ENCODE results near the gene EED.
A peak's percentile ranks its signal among the peaks of the same experiment; 100 is the strongest.

EED gene, protein sequence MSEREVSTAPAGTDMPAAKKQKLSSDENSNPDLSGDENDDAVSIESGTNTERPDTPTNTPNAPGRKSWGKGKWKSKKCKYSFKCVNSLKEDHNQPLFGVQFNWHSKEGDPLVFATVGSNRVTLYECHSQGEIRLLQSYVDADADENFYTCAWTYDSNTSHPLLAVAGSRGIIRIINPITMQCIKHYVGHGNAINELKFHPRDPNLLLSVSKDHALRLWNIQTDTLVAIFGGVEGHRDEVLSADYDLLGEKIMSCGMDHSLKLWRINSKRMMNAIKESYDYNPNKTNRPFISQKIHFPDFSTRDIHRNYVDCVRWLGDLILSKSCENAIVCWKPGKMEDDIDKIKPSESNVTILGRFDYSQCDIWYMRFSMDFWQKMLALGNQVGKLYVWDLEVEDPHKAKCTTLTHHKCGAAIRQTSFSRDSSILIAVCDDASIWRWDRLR

DNA sequence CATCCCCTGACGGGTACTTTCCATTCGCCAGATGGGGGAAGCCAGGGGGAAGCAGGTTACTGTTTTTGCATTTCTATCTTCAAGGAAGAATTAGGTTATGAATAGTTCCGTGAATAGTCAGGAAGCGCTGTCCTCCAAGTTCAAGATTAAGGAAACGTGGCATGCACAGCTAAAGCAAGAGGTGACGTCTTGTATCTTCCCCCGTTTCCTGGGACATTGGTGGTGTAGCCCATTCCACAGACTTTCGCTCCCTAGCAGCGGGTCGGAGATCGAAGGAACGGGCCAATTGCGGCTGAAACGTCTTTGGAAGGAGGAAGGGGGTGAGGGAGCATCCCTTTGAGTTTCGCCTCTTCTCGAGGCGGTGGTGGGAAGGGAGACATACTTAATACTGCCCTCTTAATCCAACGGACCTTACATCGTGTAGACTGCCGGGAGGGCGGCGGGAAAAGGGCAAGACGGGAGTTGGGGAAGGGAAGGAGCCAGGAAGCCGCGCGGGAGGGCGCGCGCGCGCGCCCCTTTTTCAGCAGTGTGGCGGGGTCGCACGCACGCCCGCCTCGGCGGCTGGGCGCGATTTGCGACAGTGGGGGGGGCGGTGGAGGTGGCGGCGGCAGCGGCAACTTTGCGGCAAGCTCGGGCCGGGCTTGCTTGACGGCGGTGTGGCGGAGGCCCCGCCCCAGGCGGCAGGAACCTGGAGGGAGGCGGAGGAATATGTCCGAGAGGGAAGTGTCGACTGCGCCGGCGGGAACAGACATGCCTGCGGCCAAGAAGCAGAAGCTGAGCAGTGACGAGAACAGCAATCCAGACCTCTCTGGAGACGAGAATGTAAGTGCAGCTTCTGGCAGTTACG, at the start of gene EED:
EED (plus strand) TSS at position 232 of the 847 bp plus-strand sequence; CDS start at position 709, 477 bp downstream.
- DNase-seq (ENCODE audit: low spot score) (peak; percentile 82), FAIRE-seq (no peak)

DNA sequence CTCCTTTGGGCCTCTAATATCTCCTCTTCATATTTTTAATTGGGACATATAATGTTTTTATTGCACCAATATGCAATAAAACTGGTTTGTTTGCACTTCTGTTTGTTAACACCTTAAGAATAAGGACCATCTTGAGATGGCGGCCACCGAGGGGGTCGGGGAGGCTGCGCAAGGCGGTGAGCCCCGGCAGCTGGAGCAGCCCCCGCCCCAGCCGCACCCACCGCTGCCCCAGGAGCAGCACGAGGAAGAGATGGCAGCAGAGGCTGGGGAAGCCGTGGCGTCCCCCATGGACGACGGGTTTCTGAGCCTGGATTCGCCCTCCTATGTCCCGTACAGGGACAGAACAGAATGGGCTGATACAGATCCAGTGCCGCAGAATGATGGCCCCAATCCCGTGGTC, 49.6 kb upstream of the EED start:
- DNase-seq (ENCODE audit: low spot score): no peak
- no peak for FAIRE-seq

DNA sequence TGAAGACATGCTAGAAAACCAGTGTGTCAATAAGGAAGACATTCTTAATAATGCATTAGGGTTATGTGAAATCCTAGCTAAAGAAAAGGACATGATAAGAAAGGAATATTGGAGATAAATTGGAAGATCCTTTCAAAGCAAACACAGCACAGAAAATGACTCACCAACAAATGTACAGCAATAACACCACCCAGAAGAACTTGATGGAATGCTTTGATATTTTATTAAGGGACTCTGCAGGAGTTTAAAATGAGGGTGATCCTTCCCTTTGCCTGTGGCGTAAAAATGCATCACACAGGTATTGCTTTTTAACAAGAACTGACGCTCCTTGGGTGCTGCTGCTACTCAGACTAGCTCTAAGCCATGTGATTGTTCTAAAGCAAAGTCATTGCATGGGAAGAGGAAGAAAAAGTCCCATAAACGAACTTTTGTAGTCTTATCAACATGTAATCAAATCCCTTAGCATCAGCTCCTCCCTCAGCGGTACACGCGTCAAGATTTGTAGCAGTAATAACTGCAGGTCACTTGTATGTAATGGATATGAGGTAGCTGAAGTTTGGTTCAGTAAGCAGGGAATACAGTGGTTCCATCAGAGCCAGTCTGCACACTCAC, 48.4 kb upstream of the EED start:
- FAIRE-seq (no peak), DNase-seq (ENCODE audit: low spot score) (no peak)

DNA sequence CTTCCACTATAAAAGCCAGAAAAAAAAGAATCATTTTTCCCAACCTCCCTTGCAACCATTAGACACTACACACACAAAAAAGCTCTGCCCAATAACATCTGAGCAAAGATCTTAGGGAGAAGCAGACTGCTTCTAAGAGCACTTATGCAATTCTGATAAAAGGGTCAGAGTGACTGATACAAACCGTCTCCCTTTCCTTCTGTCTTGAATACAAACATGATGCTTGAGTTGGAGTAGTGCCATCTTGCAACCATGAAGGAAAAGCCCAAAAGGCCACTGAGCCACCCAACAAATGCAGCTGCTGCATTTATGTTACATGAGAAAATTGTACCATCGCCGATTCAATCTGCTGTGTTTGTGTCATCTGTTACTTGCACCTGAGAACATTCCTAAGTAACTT, 47.6 kb upstream of the EED start:
- no peak for DNase-seq (ENCODE audit: low spot score)
- FAIRE-seq: no peak

DNA sequence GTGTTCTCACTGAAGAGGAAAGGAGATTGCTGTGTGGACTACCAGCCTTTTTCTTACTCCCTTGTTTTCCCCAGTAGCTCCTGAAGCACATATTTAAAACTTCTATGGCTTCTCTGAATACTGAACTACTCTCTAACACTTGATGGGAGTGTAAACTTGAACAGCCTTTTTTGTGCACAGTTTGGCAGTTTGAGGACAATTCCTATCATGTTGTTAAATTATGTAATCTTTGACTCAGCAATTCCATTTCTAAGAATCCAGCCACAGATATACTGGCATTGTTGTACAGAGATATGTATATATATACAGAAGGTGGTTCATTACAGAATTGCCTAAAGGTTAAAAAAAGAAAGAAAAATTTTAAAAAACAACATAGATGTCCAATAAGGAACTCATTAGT, 47.1 kb upstream of the EED start:
- FAIRE-seq: no peak
- no peak for DNase-seq (ENCODE audit: low spot score)

DNA sequence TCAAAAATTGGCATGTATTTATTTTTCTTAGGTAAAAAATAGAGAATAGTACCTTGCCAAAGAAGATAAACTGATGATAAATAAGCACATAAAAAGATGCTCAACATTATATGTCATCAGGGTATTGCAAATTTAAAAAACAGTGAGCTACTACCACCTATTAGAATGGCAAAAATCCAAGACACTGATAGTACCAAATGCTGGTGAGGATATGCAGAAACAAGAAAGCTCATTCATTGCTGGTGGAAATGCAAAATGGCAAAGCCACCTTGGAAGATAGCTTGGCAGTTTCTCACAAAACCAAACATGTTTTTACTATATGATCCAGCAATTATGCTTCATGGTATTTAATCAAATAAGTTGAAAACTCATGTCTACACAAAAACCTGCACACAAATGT, 46.4 kb upstream of the EED start:
- FAIRE-seq (no peak), DNase-seq (ENCODE audit: low spot score) (no peak)

DNA sequence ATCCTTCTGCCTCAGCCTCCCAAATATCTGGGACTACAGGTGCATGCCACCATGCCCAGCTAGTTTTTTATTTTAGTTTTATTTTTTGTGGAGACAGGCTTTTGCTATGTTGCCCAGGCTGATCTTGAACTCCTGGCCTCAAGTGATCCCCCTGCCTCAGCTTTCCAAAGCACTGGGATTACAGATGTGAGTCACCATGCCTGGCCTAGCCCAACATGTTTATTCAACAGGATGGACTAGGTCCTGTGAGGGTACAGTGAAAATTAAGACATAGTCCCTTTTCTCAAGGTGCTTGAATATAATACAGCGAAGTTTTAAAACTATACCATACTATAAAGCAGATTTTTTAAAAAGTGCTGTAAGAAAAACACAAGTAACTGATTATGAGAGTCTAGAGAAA, 45.2 kb upstream of the EED start:
- FAIRE-seq (no peak), DNase-seq (ENCODE audit: low spot score) (no peak)

DNA sequence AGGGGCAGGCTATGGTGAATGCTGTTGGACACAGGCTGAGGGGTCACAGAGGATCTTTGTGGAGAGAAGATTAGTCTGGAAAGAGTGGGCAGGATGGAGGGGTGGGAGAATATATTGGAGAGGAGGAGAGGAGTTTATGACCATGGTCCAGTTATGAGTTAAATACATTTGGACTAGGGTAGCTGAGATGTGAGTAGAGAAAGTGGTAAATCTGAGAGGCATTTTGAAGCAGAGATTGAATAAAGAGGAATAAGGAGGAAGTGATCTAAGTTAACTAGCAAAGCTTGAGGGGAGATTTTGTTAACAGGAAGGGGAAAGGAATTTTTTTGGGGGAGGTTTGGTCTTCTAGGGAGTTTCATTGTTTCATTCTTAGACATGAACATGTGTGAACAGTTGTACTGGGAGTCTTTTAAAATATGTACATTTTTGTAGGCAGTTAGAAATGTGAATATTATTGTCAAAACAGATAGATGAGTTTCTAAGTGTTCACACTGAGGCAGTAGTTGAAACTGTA, 43.1 kb upstream of the EED start:
- no peak for FAIRE-seq

DNA sequence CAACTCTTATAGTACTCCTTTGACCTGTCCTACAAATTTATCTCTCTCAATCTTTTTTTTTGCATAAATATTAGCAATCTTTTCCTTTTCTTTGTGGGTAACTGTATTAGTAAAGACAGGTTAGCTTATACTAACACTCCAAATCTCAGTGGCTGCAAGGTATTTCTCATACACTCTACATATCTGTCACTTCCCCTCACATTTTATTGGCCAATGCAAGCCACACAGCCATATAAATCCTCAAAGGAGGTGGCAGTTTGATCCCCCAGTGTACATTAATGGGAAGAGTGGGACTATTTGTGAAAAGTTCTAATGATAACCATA, 42.6 kb upstream of the EED start:
- DNase-seq (ENCODE audit: low spot score) (no peak), FAIRE-seq (no peak)

More for the DNA sequence above, 43.1 kb upstream of the EED start:
- no peak for DNase-seq (ENCODE audit: low spot score)

DNA sequence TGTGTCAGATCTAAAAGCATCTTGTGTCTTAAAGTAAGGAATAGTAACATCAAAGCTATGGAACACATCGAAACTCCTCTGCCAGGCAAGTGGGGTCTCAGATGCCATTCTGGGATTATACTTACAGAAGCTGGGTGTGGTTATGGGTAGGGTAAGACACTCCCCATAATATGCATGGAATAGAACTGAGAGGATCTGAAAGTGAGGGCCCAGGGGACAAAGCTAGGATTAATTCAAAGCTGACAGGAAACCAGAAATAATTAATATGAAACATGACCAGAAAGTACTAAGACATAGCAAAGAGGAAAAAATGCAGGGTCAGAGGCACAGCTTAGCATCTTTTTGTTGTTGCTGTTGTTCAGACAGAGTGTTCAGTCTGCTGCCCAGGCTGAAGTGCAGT, 40.2 kb upstream of the EED start:
- FAIRE-seq (no peak), DNase-seq (ENCODE audit: low spot score) (no peak)

DNA sequence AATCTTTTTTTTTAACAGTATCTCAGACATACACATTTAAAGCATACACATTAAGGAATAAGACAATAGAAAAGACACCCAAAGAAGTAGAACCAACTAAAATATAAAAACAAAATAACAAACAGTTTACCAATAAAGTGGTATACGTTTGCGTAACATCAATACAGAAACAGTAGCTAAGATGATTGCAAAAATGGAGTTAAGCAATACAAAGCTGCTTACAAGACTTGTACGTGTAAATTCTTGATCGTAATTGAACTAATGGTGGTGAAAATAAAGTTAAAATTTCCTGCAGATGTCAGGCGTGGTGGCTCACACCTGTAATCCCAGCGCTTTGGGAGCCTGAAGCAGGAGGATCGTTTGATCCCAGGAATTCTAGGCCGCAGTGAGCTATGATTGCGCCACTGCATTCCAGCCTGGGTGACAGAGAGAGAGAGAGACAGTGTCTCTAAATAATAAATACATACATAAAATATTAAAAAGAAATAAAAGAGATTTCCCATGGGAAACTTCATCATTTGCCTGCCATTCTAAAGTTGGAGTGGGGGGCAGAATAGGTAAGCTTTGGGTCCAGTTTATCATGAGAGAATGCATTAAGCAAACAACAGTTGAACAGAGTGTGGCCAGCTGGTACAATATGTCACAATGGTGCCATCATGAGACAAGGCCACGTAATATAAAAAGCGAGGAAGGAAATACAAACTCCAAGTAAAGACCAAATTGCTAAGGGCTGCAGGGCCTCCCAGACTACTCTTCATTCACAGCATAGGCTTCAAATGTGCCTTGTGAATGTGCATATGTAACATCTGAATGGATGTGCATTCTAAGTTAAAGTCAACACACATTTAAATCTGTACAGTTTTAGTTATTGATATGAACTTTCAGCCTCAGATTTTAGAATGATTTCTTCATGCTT, 38.9 kb upstream of the EED start:
- DNase-seq (ENCODE audit: low spot score): no peak
- no peak for FAIRE-seq

DNA sequence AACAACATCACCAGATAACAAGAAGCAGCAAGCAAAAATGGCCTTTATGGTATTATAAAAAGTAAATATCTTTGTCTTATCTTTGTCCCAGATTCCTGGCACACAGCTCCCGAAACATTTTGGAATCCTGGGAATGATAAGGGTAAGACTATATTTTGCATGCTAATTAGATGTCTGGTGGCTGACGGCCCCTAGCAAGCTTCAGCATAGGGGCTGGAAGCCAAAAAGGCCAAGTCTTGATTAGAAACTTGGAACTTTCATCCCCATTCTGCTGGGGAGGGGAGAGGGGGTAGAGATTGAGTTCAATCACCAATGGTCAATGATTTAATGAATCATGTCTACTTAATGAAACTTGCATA, 38.2 kb upstream of the EED start:
- FAIRE-seq (no peak), DNase-seq (ENCODE audit: low spot score) (no peak)

DNA sequence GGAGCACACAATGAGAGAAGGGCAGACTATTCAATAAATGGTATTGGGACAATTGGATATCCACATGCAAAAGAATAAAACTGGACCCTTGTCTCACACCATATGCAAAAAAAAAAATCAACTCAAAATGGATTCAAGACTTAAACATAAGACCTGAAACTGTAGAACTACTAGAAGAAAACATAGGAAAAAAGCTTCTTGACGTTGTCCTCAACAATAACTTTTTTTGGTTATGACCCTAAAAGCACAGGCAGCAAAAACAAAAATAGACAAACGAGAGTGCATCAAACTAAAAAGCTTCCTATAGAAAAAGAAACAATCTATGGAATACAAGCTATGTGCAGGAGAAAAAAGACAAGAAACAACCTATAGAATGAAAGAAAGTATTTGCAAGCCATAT, 37.1 kb upstream of the EED start:
- DNase-seq (ENCODE audit: low spot score) (no peak), FAIRE-seq (no peak)

DNA sequence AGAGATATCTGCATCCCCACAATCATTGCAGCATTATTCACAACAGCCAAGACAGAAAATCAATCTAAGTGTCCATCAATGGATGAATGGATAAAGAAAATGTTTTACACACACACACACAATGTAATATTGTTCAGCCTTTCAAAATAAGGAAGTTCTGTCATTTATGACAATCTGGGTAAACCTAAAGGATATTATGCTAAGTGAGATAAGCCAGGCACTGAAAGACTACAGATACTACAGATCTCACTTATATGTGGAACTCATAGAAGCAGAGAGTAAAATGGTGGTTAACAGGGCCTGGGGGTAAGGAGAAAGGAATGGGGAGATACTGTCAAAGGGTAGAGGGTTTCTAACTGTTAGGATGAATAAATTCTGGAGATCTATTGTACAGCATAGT, 36.0 kb upstream of the EED start:
- no peak for FAIRE-seq
- DNase-seq (ENCODE audit: low spot score): no peak

DNA sequence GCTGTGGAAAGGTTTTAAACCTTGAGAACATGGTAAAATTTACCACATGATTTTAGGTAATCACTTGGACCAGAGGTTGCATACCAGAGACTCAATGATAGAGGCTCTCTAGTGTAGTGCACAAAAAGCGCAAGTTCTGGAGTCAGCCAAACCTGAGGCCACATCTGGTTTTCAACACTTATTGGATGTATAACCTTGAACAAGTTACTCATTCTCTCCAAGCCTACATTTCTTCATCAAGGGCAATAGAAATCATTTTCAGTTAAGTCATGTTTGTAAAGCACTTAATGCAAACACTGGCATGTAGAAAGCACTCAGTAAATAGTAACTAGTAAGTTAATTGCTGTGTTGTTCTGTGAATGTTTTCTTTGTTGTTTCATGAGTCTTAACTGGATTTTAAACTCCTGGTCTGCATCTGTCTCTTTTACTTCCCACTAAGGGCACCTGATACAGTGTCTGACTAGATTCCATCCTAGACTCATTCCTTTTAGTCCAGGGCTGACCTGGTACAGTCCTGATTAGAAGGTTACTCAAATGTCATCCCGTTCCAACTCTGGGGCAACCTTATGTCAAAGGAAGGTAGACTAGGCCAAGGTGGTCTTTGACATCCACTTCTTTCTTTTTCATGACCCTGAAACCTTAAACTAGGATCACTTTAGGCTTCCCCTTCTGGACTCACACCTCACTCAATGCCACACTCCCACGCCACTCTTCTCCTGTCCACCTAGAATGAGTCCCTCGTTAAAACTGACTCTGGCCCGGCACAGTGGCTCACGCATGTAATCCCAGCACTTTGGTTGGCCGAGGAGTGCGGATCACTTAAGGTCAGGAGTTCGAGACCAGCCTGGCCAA, 34.5 kb upstream of the EED start:
- no peak for FAIRE-seq
- no peak for DNase-seq (ENCODE audit: low spot score)

DNA sequence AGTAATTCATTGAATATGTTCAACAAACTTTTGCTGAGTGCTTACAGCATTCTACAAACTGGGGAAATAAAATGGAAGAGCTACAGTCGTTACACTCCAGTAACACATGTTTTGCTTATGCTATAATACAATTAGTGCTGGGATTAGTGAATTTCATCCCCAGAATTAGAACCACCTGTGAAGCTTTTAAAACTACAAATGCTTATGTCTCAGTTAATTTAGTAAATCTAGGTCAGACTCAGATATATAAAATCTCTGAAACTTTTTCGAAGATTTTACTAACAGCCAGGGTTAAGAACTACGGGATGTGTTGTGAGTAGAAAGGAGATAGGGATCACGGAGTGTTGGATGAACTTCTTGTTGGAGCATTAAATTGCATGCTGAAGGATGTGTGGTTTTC, 33.7 kb upstream of the EED start:
- DNase-seq (ENCODE audit: low spot score) (no peak), FAIRE-seq (no peak)

DNA sequence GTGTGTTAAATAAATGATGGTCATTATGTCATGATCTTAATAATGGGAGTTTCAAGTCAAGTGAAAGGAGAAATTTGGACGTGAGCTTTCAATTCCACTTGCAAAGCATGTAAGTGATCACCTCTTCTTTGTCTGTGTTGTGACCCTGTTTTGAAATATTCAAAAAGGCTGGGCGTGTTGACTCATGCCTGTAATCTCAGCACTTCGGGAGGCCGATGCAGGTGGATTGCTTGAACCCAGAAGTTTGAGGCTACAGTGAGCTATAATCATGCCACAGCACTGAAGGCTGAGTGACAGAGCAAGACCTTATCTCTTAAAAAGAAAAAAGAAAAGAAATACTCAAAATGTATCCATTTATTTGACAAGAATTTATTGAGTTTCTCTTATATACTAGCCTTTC, 32.9 kb upstream of the EED start:
- no peak for DNase-seq (ENCODE audit: low spot score)
- FAIRE-seq: no peak

DNA sequence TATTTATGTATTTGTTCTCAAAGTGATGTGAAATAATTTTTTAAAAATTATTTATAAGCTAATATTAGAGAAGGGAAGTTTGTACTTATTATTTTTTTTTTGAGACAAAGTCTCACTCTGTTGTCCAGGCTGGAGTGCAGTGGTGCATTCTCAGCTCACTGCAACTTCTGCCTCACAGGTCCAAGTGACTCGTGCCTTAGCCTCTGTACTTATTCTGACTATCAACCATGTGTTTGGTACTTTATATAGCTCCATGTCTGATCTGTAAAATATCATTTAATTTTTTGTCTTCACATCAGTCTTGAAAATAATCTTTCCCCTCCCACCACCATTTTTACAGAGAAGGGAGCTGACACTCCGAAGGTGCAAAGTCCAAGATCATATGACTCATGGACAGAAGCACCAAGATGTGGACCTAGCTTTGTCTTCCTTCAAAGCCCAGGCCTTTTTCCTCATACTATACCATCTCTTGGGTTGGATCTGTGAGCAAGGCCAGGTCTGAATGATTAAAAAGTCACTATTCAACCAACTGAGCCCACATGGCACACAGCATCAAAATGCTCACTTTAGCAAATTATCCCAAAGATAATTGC, 32.4 kb upstream of the EED start:
- FAIRE-seq: no peak

DNA sequence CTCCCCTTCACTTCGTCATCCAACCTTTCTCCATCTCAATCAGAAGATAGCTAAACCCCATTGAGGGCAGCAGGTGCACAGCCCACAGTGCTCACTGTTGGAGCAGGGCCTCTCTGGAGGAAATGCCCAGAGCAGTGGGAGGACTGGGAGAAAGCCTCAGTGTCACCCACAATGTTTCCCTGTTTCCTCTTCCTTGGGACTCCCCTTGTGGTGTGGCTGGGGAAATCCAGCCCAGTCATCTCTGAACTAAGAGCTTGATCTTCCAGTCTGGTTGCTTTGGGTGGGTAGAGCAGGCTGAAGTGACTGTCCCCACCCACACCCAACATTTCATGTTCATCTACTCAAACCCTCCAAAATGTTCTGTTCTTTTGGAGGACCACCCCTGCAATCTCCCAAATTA, 29.8 kb upstream of the EED start:
- DNase-seq (ENCODE audit: low spot score) (no peak), FAIRE-seq (no peak)

More for the DNA sequence above, 32.4 kb upstream of the EED start:
- no peak for DNase-seq (ENCODE audit: low spot score)

Data from RCC 7860 (cell line).